Neural cell (in vitro differentiated cells): ENCODE results near the gene NBPF26. TPM values are rescaled to one million over a fixed set of nuclear protein-coding genes. Genes with fewer than 3 reads are reported as not detected.
"Not testable (repeated sequence)": the region's sequence is repeated elsewhere in the genome, so short reads cannot be mapped to it uniquely, and the experiment has no call there.

Source experiments
- H2AFZ ChIP-seq: fragments of 200-600, 300-800 bp; sonication (generic), shearing (Covaris generic); 2 replicates; pipeline ENCODE4 v1.6.0; 2014; ENCODE audit warnings: low read depth, mild to moderate bottlenecking, antibody characterized with exemption, low read length, moderate library complexity
- H3F3A ChIP-seq: fragments of 200-600 bp; shearing (Covaris generic); 2 replicates; pipeline ENCODE4 v1.6.1; 2016; ENCODE audit warnings: mild to moderate bottlenecking, moderate library complexity, mixed read lengths, antibody characterized with exemption, low read length; ENCODE audit not compliant: insufficient read depth, poor library complexity, severe bottlenecking
- H3K27ac ChIP-seq: fragments of 200-600, 300-800 bp; sonication (generic), shearing (Covaris generic); 2 replicates; pipeline ENCODE4 v1.5.1; 2014; ENCODE audit warnings: mild to moderate bottlenecking, low read length, moderate library complexity
- H3K27me3 ChIP-seq: fragments of 300-800, 200-600 bp; sonication (generic), shearing (Covaris generic); 2 replicates; pipeline ENCODE4 v1.6.0; 2014; ENCODE audit warnings: mild to moderate bottlenecking, low read depth, low read length, moderate library complexity; ENCODE audit not compliant: insufficient read depth
- H3K36me3 ChIP-seq: fragments of 300-800, 200-600 bp; sonication (generic), shearing (Covaris generic); 2 replicates; pipeline ENCODE4 v1.5.1; 2014; ENCODE audit warnings: mild to moderate bottlenecking, antibody characterized with exemption, low read length, moderate library complexity; ENCODE audit not compliant: insufficient read depth
- H3K4me2 ChIP-seq: fragments of 300-800, 200-600 bp; sonication (generic), shearing (Covaris generic); 2 replicates; pipeline ENCODE4 v1.6.0; 2014; ENCODE audit warnings: mild to moderate bottlenecking, low read length
- H3K4me3 ChIP-seq: fragments of 300-800, 200-600 bp; sonication (generic), shearing (Covaris generic); 2 replicates; pipeline ENCODE4 v1.5.1; 2014; ENCODE audit warnings: mild to moderate bottlenecking, low read length, moderate library complexity
- H3K79me2 ChIP-seq: fragments of 200-600 bp; shearing (Covaris generic); replicated peaks from 2 replicates; pipeline ENCODE4 v1.6.0; 2014; ENCODE audit warnings: mild to moderate bottlenecking, low read length, moderate library complexity; ENCODE audit not compliant: insufficient read depth
- H3K9ac ChIP-seq: fragments of 300-800, 200-600 bp; sonication (generic), shearing (Covaris generic); 2 replicates; pipeline ENCODE4 v1.6.1; 2016; ENCODE audit warnings: mild to moderate bottlenecking, low read length, mixed read lengths
- H3K9me2 ChIP-seq: fragments of 200-600 bp; shearing (Covaris generic); 2 replicates; pipeline ENCODE4 v1.6.1; 2016; ENCODE audit warnings: mild to moderate bottlenecking, low read length, mixed read lengths; ENCODE audit not compliant: insufficient read depth
- H3K9me3 ChIP-seq: fragments of 200-600, 300-800 bp; sonication (generic), shearing (Covaris generic); 2 replicates; pipeline ENCODE4 v1.6.1; 2016; ENCODE audit warnings: mild to moderate bottlenecking, mixed run types, low read length, moderate library complexity, mixed read lengths
- H4K20me1 ChIP-seq: fragments of 200-600 bp; shearing (Covaris generic); 2 replicates; pipeline ENCODE4 v1.6.1; 2016; ENCODE audit warnings: mild to moderate bottlenecking, mixed run types; ENCODE audit not compliant: insufficient read depth
- polyA plus RNA-seq: library from polyadenylated mRNA; depleted of rRNA; stranded (reverse); fragments of >200 nt; gene quantifications from 2 replicates; pipeline ENCODE4 v1.2.3, GENCODE V29; 2014
- small RNA-seq, 3 experiments: library from RNA; depleted of rRNA; stranded (forward); fragments of <200 nt; gene quantifications; one replicate each; pipeline ENCODE3, GENCODE V24; 2012

NBPF26 gene
- polyA plus RNA-seq, 1 donor from 2014 or later = 10.8 TPM

DNA sequence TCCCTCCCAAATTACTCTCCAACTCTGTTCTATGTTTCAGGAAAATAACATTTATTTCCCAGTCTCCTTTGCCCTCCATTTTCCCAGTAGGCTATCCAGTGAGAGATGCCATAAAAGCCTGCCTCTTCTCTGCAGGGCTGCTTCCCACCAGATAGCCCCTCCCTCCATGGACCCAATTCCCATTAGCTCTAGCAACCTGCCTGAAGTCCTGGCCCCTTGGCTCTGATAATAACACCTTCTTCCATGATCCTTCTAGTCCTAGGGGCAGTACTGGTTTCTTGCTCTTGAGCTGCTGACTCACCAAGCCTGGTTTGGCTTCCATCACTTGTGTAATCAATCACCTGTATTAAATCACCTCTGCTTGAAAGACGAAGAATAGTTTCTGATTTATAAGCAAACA is 156.3 kb downstream of the NBPF26 start:
- not testable (repeated sequence) for H3F3A ChIP-seq, H4K20me1 ChIP-seq, H3K9ac ChIP-seq, H3K27ac ChIP-seq, H3K4me3 ChIP-seq, H3K4me2 ChIP-seq, H3K79me2 ChIP-seq, H3K9me2 ChIP-seq, H3K27me3 ChIP-seq, H3K9me3 ChIP-seq, H3K36me3 ChIP-seq, H2AFZ ChIP-seq

GRCh38 chr1:120881934-120882333 is 158.2 kb downstream of the NBPF26 start:
- not testable (repeated sequence) for H3K9me3 ChIP-seq, H3K79me2 ChIP-seq, H3K9me2 ChIP-seq, H3K36me3 ChIP-seq, H3K4me2 ChIP-seq, H4K20me1 ChIP-seq, H3K27me3 ChIP-seq, H3F3A ChIP-seq, H2AFZ ChIP-seq, H3K9ac ChIP-seq, H3K4me3 ChIP-seq, H3K27ac ChIP-seq

Small RNA genes lying within 50 kb of the gene (small RNA-seq; reads per million reads assigned to genes)
- 14.2 to 237 (median 33.0) reads per million in 3 experiments for gene RNVU1-19

Other genes with a start within 250 kb of the NBPF26 start
- gene PPIAL4A, start 165.8 kb downstream of the NBPF26 start, polyA plus RNA-seq = not detected in 2 replicates